Karpas-422 (cell line): Measurements from ENCODE around the gene TLCD3B. TPM values are rescaled to one million over a fixed set of nuclear protein-coding genes. Genes with fewer than 3 reads are reported as not detected.

Experiments used
- DNase-seq: peaks from one replicate; pipeline ENCODE4 v3.0.0-alpha.2; 2015
- H2AFZ ChIP-seq: fragments of 200-600 bp; sonication (generic); 2 replicates; pipeline ENCODE4 v1.6.1; 2014; ENCODE audit warnings: antibody characterized with exemption, low read length, mixed read lengths
- H3K27ac ChIP-seq: fragments of 200-600 bp; sonication (generic); 2 replicates; pipeline ENCODE4 v1.5.1; 2014; ENCODE audit warnings: mild to moderate bottlenecking, low read length, moderate library complexity
- H3K27me3 ChIP-seq: fragments of 200-600 bp; sonication (generic); 2 replicates; pipeline ENCODE4 v1.6.1; 2014; ENCODE audit warnings: low read length, mixed read lengths
- H3K36me3 ChIP-seq: fragments of 200-600 bp; sonication (generic); 2 replicates; pipeline ENCODE4 v1.6.1; 2014; ENCODE audit warnings: low read length, mixed read lengths; ENCODE audit not compliant: insufficient read depth
- H3K4me1 ChIP-seq: fragments of 200-600 bp; sonication (generic); 2 replicates; pipeline ENCODE4 v1.6.1; 2014; ENCODE audit warnings: mild to moderate bottlenecking, low read length, mixed read lengths
- H3K4me2 ChIP-seq: fragments of 200-600 bp; sonication (generic); 2 replicates; pipeline ENCODE4 v1.6.1; 2014; ENCODE audit warnings: low read length, low read depth, mild to moderate bottlenecking; ENCODE audit not compliant: poor library complexity, severe bottlenecking
- H3K4me3 ChIP-seq: fragments of 200-600 bp; sonication (generic); 2 replicates; pipeline ENCODE4 v1.5.1; 2014; ENCODE audit warnings: mild to moderate bottlenecking, antibody characterized with exemption, low read length, mixed read lengths
- H3K79me2 ChIP-seq: fragments of 200-600 bp; sonication (generic); 2 replicates; pipeline ENCODE4 v1.6.1; 2014; ENCODE audit warnings: mild to moderate bottlenecking, low read length, mixed read lengths
- H3K9ac ChIP-seq: fragments of 200-600 bp; sonication (generic); 2 replicates; pipeline ENCODE4 v1.6.0; 2014; ENCODE audit warnings: low read length
- H3K9me2 ChIP-seq: fragments of 200-600 bp; sonication (generic), shearing (Covaris generic); replicated peaks from 2 replicates; pipeline ENCODE4 v1.6.0; 2014; ENCODE audit warnings: mild to moderate bottlenecking, low read length, moderate library complexity; ENCODE audit not compliant: insufficient read depth
- H3K9me3 ChIP-seq: fragments of 300-700, 200-600 bp; sonication (generic); 2 replicates; pipeline ENCODE4 v1.6.1; 2014; ENCODE audit warnings: low read length, mixed read lengths
- H4K20me1 ChIP-seq: fragments of 200-600 bp; sonication (generic); 2 replicates; pipeline ENCODE4 v1.6.1; 2014; ENCODE audit warnings: mild to moderate bottlenecking, antibody characterized with exemption, low read length, low read depth; ENCODE audit not compliant: insufficient read depth
- total RNA-seq: library from RNA; depleted of rRNA; stranded (reverse); fragments of >200 nt; shearing (Covaris generic); gene quantifications from 2 replicates; pipeline ENCODE4 v1.2.3, GENCODE V29; 2014; ENCODE audit warnings: low replicate concordance

The TLCD3B gene
- total RNA-seq, 1 experiment from 2014 or later: not detected

- peaks cover 62% of the 10 kb centered on the region for H3K36me3 ChIP-seq
- no peak overlapping the region for H3K9ac ChIP-seq
- H3K4me1 ChIP-seq: peaks cover 27% of the 10 kb centered on the region
- no peak for DNase-seq
- no peaks in the 10 kb centered on the region for H3K9me3 ChIP-seq
- H3K9me2 ChIP-seq: no peaks in the 10 kb centered on the region
- H2AFZ ChIP-seq: no peak overlapping the region
- no peak overlapping the region for H3K4me3 ChIP-seq
- peaks cover 23% of the 10 kb centered on the region for H3K79me2 ChIP-seq
- H3K27ac ChIP-seq: no peak overlapping the region
- H4K20me1 ChIP-seq: peaks cover 38% of the 10 kb centered on the region
- no peaks in the 10 kb centered on the region for H3K27me3 ChIP-seq
- no peak overlapping the region for H3K4me2 ChIP-seq
Observed at GRCh38 chr16:30069611-30070462, 38.8 kb upstream of the TLCD3B start.

DNA sequence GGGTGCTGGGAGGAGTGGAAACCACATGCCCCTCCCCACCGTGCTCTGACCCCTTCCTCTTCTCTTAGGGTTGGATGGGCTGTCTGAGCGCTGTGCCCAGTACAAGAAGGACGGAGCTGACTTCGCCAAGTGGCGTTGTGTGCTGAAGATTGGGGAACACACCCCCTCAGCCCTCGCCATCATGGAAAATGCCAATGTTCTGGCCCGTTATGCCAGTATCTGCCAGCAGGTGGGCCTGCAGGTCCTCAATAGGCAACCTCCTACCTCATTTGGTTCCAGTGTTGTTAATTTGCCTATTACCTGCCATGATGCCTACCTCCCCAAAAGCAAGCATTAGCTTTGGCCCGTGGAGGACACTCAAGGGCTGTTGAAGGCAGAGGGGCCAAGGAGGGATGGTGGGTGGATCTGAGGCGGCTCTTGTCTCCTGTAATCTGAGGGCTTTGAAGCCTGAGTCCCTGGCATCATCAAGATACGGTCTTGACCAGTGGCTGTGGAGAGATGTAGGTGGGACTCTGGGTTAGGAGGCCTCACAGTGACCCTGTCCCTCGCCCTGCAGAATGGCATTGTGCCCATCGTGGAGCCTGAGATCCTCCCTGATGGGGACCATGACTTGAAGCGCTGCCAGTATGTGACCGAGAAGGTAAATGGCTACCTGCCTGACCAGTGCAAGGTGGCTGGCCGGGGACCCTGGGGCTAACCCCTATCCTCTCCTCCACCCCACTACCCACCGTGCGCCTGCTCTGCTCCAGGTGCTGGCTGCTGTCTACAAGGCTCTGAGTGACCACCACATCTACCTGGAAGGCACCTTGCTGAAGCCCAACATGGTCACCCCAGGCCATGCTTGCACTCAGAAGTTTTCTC lies 37.9 kb upstream of the TLCD3B start:
- Histone ChIP-seq H4K20me1 (peaks cover 38% of the 10 kb centered on the region), H3K9me2 (no peaks in the 10 kb centered on the region), H3K4me1 (peaks cover 32% of the 10 kb centered on the region), H3K79me2 (peaks cover 31% of the 10 kb centered on the region), H3K9me3 (no peaks in the 10 kb centered on the region), H3K4me2 (no peak overlapping the region), H3K27ac (no peak overlapping the region), H3K27me3 (no peaks in the 10 kb centered on the region), H2AFZ (no peak overlapping the region), H3K9ac (no peak overlapping the region), H3K4me3 (no peak overlapping the region), H3K36me3 (peaks cover 62% of the 10 kb centered on the region)
- peak; percentile 82 for DNase-seq

DNA sequence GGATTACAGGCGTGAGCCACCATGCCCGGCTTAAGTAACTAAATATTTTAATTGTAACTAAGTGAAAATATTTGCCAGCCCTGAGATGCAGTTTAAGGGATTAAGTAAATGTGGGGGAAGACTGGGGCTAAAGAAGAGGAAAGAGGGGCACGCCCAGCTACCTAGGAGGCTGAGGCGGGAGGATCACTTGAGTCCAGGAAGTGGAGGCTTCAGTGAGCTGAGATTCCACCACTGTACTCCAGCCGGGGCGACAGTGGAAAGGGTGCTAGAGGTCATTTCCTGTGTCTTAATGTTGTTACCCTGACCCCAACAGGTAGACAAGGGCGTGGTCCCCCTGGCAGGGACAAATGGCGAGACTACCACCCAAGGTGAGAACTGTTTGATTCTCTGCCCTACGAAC lies 37.3 kb upstream of the TLCD3B start:
- Histone ChIP-seq H3K9ac (no peak overlapping the region), H3K4me3 (no peak overlapping the region), H3K79me2 (peaks cover 31% of the 10 kb centered on the region), H3K4me2 (no peak overlapping the region), H3K9me2 (no peaks in the 10 kb centered on the region), H4K20me1 (peaks cover 38% of the 10 kb centered on the region), H3K9me3 (no peaks in the 10 kb centered on the region), H3K36me3 (peaks cover 62% of the 10 kb centered on the region), H2AFZ (no peak overlapping the region), H3K27ac (no peak overlapping the region), H3K27me3 (no peaks in the 10 kb centered on the region), H3K4me1 (peaks cover 38% of the 10 kb centered on the region)
- no peak for DNase-seq

DNA sequence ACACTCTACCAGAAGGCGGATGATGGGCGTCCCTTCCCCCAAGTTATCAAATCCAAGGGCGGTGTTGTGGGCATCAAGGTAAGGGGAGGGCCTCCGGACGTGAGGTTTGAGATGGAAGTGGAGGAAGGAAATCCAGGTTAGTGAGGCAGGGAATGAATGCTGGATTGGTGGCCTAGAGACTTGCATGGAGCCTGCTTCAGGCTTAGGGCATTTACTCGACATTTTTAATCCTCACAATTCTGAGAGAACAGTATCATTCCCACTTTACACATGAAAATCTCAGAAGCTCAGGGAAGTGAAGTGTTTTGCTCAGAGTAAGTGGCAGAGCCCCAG lies 36.5 kb upstream of the TLCD3B start:
- Histone ChIP-seq H3K4me2 (peak overlapping the region; percentile 85), H3K27ac (peak overlapping the region; percentile 95), H3K9me3 (no peaks in the 10 kb centered on the region), H3K9me2 (no peaks in the 10 kb centered on the region), H3K79me2 (peaks cover 31% of the 10 kb centered on the region), H3K4me3 (peak overlapping the region; percentile 99; the same call in 1 of the 2 replicates), H3K27me3 (no peaks in the 10 kb centered on the region), H2AFZ (no peak overlapping the region), H4K20me1 (peaks cover 38% of the 10 kb centered on the region), H3K9ac (no peak overlapping the region), H3K36me3 (peaks cover 62% of the 10 kb centered on the region), H3K4me1 (peaks cover 42% of the 10 kb centered on the region)
- DNase-seq: no peak

- peaks cover 42% of the 10 kb centered on the region for H3K4me1 ChIP-seq
- H3K9me3 ChIP-seq: no peaks in the 10 kb centered on the region
- peaks cover 58% of the 10 kb centered on the region for H3K36me3 ChIP-seq
- H3K4me2 ChIP-seq: peak overlapping the region; percentile 85
- H3K9ac ChIP-seq: peak overlapping the region; percentile 99
- no peaks in the 10 kb centered on the region for H3K9me2 ChIP-seq
- peak overlapping the region; percentile 95 for H3K27ac ChIP-seq
- peaks cover 38% of the 10 kb centered on the region for H4K20me1 ChIP-seq
- H3K4me3 ChIP-seq: peak overlapping the region; percentile 99
- H2AFZ ChIP-seq: no peak overlapping the region
- H3K79me2 ChIP-seq: peaks cover 31% of the 10 kb centered on the region
- no peaks in the 10 kb centered on the region for H3K27me3 ChIP-seq
- no peak for DNase-seq
Observed at GRCh38 chr16:30066761-30067583, 35.9 kb upstream of the TLCD3B start.

DNA sequence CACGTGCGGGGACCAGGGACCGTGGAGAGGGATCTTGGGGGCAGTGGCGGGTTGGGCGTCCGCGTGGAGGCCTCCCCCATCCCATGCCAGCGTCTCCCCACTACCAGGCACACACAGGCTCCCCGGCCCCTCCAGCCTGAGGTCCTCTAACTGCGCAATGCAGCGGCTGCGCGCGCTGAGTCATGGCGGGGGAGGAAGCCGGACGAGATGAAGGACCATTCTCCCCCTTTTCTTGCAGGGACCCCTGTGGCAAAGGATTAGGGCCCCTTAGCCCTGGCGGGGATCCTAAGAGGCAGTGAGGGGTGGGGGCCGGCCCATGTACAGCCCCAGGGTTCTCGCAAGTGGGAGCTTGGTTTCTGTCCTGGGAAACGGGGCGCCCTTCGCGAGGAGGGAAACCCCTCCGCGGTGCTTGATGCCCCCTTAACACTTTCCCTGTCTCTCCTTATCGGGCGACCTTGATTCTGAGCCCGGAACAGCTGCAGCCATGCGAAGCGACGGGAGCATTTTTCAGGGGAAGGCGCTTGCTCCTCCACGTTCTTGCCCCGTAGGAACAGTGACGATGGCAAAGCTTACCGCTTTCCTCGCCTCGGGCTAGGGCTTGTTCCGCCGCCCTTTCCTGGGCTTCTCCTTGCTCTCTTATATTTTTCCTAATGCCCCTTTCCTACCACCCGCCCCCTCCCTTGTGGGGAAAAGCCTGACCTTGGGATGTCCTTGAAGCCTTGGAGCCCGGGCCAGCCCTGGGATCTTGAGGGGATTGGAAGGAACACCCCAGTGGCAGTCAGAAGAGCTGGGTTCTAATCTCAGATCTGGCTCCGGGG lies 35.1 kb upstream of the TLCD3B start:
- Histone ChIP-seq H3K4me3 (peak overlapping the region; percentile 99), H3K9me2 (no peaks in the 10 kb centered on the region), H3K27me3 (no peaks in the 10 kb centered on the region), H3K79me2 (peaks cover 31% of the 10 kb centered on the region), H3K27ac (peak overlapping the region; percentile 95), H3K9me3 (no peaks in the 10 kb centered on the region), H4K20me1 (peaks cover 38% of the 10 kb centered on the region), H3K36me3 (peaks cover 50% of the 10 kb centered on the region), H3K4me2 (peak overlapping the region; percentile 85), H3K4me1 (peaks cover 46% of the 10 kb centered on the region), H2AFZ (no peak overlapping the region), H3K9ac (peak overlapping the region; percentile 99)
- peak; percentile 67 for DNase-seq

DNA sequence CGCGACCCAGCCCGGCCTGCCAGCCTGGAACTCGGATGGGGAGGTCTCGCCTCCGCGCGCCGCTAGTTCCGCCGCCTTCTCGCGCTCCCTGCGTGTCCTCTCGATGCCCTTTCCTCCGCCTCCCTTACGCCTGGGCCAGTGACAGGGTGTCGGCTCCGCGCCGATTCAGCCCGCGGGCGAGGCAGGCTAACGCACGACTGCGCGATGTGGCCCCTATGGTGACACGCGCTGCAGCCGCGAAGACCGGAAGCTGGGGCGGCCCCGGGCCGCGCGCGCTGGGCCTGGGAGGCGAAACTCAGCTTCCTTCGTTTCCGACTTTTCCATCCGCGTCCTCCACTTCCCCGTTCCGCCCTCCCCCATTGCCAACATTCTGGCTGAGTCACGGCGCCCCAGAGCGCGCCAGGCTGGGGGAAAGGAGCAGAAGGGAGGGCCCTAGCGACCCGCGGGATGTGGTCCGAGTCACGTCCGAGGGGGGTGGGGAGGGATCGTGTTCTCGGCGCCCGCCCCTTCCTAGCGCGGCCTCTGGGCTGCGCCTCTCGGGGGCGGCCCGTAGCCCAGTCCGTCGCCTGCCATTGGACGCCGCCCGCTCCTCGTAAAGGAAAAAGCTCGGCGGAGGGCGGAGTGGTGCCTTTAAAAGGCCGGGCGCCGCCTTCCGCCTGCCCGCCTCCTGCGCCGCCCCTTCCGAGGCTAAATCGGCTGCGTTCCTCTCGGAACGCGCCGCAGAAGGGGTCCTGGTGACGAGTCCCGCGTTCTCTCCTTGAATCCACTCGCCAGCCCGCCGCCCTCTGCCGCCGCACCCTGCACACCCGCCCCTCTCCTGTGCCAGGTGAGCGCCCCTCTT lies 34.3 kb upstream of the TLCD3B start, which contains the start of gene ALDOA:
ALDOA (plus strand) TSS at position 659 of the 841 bp plus-strand sequence. CDS start 1,138 bp downstream, outside the sequence.
- no peaks in the 10 kb centered on the region for H3K9me2 ChIP-seq
- DNase-seq: peak; percentile 98
- H3K9ac ChIP-seq: peak within 1 kb of the TSS; percentile 99
- peak within 1 kb of the TSS; percentile 95 for H3K27ac ChIP-seq
- peak within 1 kb of the TSS; percentile 85 for H3K4me2 ChIP-seq
- H3K4me3 ChIP-seq: peak within 1 kb of the TSS; percentile 99
- H3K9me3 ChIP-seq: no peaks in the 10 kb centered on the region
- peaks cover 42% of the 10 kb centered on the region for H3K36me3 ChIP-seq
- no peaks in the 10 kb centered on the region for H3K27me3 ChIP-seq
- peaks cover 31% of the 10 kb centered on the region for H3K79me2 ChIP-seq
- H4K20me1 ChIP-seq: peaks cover 38% of the 10 kb centered on the region
- H2AFZ ChIP-seq: no peak within 1 kb of the TSS; the same call in 1 of the 2 replicates
- peaks cover 54% of the 10 kb centered on the region for H3K4me1 ChIP-seq
